Activated naive CD4-positive, alpha-beta T cell treated with anti-CD3 and anti-CD28 coated beads, Interleukin-2, amount 50 U/mL, for 24 hours (primary cell): Measurements from ENCODE around the gene INHA.

Experiments
- H3K27ac Mint-ChIP-seq: one replicate; pipeline ENCODE4 v1.8.0; 2021; ENCODE audit warnings: mild to moderate bottlenecking, mixed read lengths
- H3K27me3 Mint-ChIP-seq: one replicate; pipeline ENCODE4 v1.8.0; 2021; ENCODE audit warnings: mixed read lengths
- H3K36me3 Mint-ChIP-seq: one replicate; pipeline ENCODE4 v1.8.0; 2021; ENCODE audit warnings: mixed read lengths
- H3K4me1 Mint-ChIP-seq: one replicate; pipeline ENCODE4 v1.8.0; 2021; ENCODE audit warnings: mixed read lengths
- H3K4me3 Mint-ChIP-seq: one replicate; pipeline ENCODE4 v1.8.0; 2021; ENCODE audit warnings: mild to moderate bottlenecking, mixed read lengths
- H3K9me3 Mint-ChIP-seq: one replicate; pipeline ENCODE4 v1.8.0; 2021; ENCODE audit warnings: mixed read lengths

INHA gene

GRCh38 chr2:219537657-219538488 lies 34.2 kb upstream of the INHA start:
- Mint-ChIP-seq H3K4me1 (peaks cover 15% of the 10 kb centered on the region), H3K4me3 (no peak overlapping the region), H3K36me3 (peaks cover 2% of the 10 kb centered on the region), H3K9me3 (no peaks in the 10 kb centered on the region), H3K27me3 (no peaks in the 10 kb centered on the region), H3K27ac (no peak overlapping the region)

DNA sequence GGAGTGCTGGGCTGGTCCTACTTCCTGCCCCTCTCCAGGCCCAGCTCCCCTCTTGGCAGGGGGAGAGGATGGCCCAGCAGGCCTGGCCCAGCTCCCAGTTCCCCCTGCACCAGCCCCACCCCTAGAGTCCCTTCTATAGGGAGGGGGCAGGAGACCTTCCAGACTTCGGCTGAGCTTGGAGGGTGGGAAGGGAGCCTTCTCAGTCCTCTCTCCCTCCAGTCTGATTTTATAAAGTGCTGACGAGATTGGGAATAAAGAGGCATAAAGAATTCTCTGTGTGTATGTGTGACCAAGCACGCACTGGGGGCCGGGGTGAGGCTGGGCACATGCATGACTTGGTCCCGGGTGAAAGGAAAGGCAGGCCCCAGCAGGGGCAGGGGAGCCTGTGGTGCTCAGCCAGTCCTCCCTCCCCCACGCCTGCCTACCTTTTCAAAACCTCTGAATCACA lies 33.6 kb upstream of the INHA start:
- Mint-ChIP-seq H3K36me3 (peaks cover 2% of the 10 kb centered on the region), H3K27me3 (no peaks in the 10 kb centered on the region), H3K27ac (no peak overlapping the region), H3K9me3 (no peaks in the 10 kb centered on the region), H3K4me3 (no peak overlapping the region), H3K4me1 (peaks cover 15% of the 10 kb centered on the region)

DNA sequence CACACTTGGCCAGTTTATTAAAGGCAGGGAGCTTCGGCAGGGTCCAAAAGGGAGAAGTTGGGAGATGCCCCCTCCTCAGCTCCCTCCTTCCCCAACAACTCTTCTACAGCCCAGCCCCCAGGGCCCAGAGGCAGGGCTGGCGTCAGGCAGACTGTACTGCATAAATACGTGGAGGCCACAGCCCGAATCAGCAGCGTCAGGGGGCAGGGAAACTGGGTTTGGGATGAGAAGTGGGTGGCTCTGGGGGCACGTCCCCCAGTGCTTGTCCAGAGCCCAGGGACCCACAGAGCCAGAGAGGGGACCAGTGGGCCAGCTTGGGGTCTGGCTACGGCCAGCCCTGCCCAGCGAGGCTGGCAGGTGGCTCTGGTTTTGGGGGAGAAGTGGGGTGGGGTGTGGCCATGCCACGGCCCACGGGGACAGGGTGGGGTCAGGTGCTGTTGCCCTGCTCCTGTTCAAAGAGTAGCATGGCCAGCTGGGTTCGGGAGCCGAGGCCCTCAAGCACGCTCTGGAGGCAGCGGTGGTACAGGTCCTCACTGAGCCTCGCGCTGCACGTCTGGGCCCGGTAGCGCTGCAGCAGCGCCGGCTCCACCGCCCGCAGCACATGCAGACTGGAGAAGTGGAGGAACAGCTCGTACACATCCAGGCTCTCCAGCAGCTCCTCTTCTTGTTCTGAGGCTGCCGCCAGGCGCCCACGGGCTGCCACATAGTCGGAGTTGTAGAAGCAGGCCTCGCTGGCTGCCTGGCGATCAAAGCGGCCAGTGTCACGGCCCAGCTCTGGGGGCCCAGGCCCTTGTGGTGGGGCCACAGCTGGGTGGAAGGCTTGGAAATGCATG lies 32.9 kb upstream of the INHA start:
- H3K27ac Mint-ChIP-seq: no peak overlapping the region
- H3K4me3 Mint-ChIP-seq: no peak overlapping the region
- H3K36me3 Mint-ChIP-seq: peaks cover 2% of the 10 kb centered on the region
- no peaks in the 10 kb centered on the region for H3K27me3 Mint-ChIP-seq
- H3K4me1 Mint-ChIP-seq: peaks cover 16% of the 10 kb centered on the region
- H3K9me3 Mint-ChIP-seq: no peaks in the 10 kb centered on the region

DNA sequence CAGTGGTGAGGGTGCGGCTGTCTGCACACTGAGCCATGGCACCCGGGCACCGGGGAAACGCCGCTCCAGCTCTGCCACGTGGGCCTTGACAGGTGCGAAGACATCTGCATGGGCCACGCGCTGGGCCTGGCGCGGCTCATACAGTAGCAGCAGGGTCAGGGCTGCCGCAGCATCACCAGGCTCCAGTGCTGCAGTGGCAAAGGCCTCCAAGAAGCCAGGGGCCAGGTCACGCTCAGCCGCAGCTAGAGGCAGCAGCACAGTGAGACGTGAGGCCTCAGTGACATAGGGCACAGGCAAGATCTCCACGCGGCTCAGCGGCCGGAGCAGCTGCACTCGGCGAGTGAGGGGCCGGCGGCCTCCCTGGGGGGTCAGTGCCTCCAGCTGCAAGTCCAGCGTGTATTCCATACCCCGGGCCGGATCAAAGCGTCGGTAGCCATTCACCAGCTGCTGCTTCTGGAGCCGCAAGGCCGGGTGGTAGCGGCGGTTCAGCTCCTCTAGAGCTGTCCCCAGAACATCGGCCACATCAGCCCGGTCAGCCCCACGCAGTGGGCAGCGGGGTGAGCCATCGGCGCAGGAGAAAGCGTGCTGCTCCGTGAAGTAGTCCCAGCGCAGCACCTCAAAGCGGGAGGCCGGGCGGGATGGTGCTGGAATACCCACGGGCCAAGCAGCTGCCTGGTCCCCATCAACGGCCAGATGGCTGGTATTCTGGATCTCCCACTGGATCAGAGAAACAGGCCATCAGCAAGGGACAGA lies 32.0 kb upstream of the INHA start:
- H3K9me3 Mint-ChIP-seq: no peaks in the 10 kb centered on the region
- H3K27ac Mint-ChIP-seq: no peak overlapping the region
- H3K27me3 Mint-ChIP-seq: no peaks in the 10 kb centered on the region
- H3K4me3 Mint-ChIP-seq: no peak overlapping the region
- H3K36me3 Mint-ChIP-seq: peaks cover 2% of the 10 kb centered on the region
- H3K4me1 Mint-ChIP-seq: peaks cover 24% of the 10 kb centered on the region

- Mint-ChIP-seq H3K9me3 (no peaks in the 10 kb centered on the region), H3K4me1 (peaks cover 24% of the 10 kb centered on the region), H3K27me3 (no peaks in the 10 kb centered on the region), H3K4me3 (peak overlapping the region; percentile 15), H3K36me3 (peaks cover 2% of the 10 kb centered on the region), H3K27ac (no peak overlapping the region)
These were observed 31.2 kb upstream of the INHA start for GRCh38 chr2:219540784-219541504.

DNA sequence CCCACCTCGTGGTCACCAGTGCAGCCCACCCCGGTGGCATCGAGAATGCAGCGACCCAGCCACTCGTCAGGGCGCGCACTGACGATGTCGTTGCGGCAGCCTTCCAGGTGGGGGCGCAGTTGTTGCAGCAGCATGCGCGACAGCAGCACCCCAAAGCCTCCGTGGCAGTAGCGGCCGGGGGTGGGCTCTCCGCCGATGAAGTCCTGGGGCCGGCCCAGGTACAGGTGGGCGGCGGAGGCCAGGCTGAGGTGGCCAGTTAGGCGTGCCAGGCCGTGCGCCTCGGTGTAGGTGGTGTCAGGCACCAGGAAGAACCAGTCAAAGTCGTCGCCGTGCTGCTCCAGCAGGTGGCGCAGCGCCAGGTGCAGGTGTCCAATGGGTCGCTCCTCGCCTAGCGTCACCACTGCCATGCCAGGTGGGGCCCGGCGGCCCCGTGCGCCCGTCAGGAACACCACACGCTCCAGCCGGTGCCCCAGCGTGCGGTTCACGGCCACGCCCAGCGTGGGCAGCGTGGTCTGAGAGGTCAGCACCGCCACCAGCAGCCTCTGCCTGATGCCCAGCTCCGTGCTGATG lies 30.4 kb upstream of the INHA start:
- Mint-ChIP-seq H3K4me1 (peaks cover 24% of the 10 kb centered on the region), H3K36me3 (peaks cover 2% of the 10 kb centered on the region)

GRCh38 chr2:219542931-219543595 lies 29.0 kb upstream of the INHA start:
- H3K9me3 Mint-ChIP-seq: no peaks in the 10 kb centered on the region
- H3K4me3 Mint-ChIP-seq: peak overlapping the region; percentile 93
- H3K27ac Mint-ChIP-seq: peak overlapping the region; percentile 74
- peaks cover 2% of the 10 kb centered on the region for H3K36me3 Mint-ChIP-seq
- no peaks in the 10 kb centered on the region for H3K27me3 Mint-ChIP-seq
- H3K4me1 Mint-ChIP-seq: peaks cover 24% of the 10 kb centered on the region

More for the DNA sequence above, 30.4 kb upstream of the INHA start:
- Mint-ChIP-seq H3K27me3 (no peaks in the 10 kb centered on the region), H3K9me3 (no peaks in the 10 kb centered on the region), H3K27ac (no peak overlapping the region), H3K4me3 (peak overlapping the region; percentile 93)

GRCh38 chr2:219543596-219544358 lies 28.3 kb upstream of the INHA start, which contains the start of the genes CHPF and TMEM198:
TSS of gene CHPF (minus strand) at chr2:219543809. CDS start at chr2:219543538, 271 bp downstream.
TSS of gene TMEM198 (plus strand) at chr2:219544028. CDS start at chr2:219544728, 700 bp downstream.
- no peaks in the 10 kb centered on the region for H3K27me3 Mint-ChIP-seq
- peaks cover 2% of the 10 kb centered on the region for H3K36me3 Mint-ChIP-seq

DNA sequence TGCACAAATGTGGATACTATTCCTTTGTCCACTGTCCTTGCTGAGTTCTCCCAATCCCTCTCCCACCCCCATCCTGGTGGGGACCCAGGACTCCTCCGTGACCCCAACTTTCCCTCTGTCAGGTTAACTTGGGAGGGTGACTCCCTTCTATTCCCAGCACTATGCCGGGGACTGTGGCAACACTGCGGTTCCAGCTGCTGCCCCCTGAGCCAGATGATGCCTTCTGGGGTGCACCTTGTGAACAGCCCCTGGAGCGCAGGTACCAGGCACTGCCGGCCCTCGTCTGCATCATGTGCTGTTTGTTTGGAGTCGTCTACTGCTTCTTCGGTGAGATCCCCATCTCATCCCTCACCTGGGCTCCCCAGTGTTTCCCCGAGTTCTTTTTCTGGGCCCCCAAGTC lies 27.5 kb upstream of the INHA start:
- peak overlapping the region; percentile 96 for H3K27ac Mint-ChIP-seq
- H3K36me3 Mint-ChIP-seq: peaks cover 2% of the 10 kb centered on the region

More at GRCh38 chr2:219543596-219544358, 28.3 kb upstream of the INHA start, which contains the start of the genes CHPF and TMEM198:
- H3K27ac Mint-ChIP-seq: peak within 1 kb of the TSS; percentile 96
- peak within 1 kb of the TSS; percentile 93 for H3K4me3 Mint-ChIP-seq
- peaks cover 24% of the 10 kb centered on the region for H3K4me1 Mint-ChIP-seq
- no peaks in the 10 kb centered on the region for H3K9me3 Mint-ChIP-seq

DNA sequence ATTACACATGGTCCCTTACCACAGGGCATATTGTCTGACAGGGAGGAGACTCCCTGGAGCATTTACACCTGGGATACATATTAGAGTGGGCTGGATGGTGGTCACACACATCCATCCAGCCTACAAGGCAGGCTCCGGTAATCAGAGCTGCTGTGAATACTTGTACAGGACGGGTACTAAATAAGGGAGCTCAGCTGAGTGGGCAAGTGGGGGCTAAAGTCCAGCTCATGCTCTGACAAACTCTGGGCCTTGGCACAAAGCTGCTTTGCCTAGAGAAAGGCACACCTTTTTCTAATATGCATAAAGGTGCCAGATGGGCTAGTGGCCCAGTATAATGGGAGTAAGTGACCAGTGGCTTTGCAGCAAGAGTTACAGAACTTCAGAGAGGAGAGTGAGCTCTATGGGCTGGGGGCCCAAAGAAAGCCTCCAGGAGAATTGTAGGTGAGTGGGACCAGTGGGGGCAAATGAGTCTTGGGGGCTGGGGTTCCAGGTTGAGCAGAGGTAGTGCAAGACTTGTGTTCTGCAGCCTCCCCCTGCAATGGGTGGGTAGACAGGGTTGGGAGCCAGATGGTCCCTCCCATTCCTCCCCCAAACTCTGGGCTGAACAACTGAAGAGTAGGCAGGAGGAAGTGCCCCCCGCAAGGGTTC lies 26.7 kb upstream of the INHA start:
- H3K27me3 Mint-ChIP-seq: peaks cover 2% of the 10 kb centered on the region
- H3K36me3 Mint-ChIP-seq: peaks cover 2% of the 10 kb centered on the region
- peak overlapping the region; percentile 86 for H3K4me3 Mint-ChIP-seq
- H3K4me1 Mint-ChIP-seq: peaks cover 24% of the 10 kb centered on the region
- no peak overlapping the region for H3K27ac Mint-ChIP-seq
- no peaks in the 10 kb centered on the region for H3K9me3 Mint-ChIP-seq

More for the DNA sequence above, 27.5 kb upstream of the INHA start:
- Mint-ChIP-seq H3K9me3 (no peaks in the 10 kb centered on the region), H3K4me1 (peaks cover 24% of the 10 kb centered on the region), H3K27me3 (peaks cover 2% of the 10 kb centered on the region), H3K4me3 (peak overlapping the region; percentile 86)

- Mint-ChIP-seq H3K27me3 (peaks cover 4% of the 10 kb centered on the region), H3K27ac (no peak overlapping the region)
These were observed 26.2 kb upstream of the INHA start for GRCh38 chr2:219545943-219546352.

GRCh38 chr2:219547621-219548020 lies 24.5 kb upstream of the INHA start:
- Mint-ChIP-seq H3K36me3 (no peaks in the 10 kb centered on the region), H3K4me3 (no peak overlapping the region), H3K9me3 (no peaks in the 10 kb centered on the region), H3K27me3 (peaks cover 8% of the 10 kb centered on the region), H3K27ac (no peak overlapping the region), H3K4me1 (peaks cover 11% of the 10 kb centered on the region)

More at GRCh38 chr2:219545943-219546352, 26.2 kb upstream of the INHA start:
- Mint-ChIP-seq H3K4me3 (no peak overlapping the region), H3K36me3 (peaks cover 2% of the 10 kb centered on the region), H3K9me3 (no peaks in the 10 kb centered on the region), H3K4me1 (peaks cover 24% of the 10 kb centered on the region)

DNA sequence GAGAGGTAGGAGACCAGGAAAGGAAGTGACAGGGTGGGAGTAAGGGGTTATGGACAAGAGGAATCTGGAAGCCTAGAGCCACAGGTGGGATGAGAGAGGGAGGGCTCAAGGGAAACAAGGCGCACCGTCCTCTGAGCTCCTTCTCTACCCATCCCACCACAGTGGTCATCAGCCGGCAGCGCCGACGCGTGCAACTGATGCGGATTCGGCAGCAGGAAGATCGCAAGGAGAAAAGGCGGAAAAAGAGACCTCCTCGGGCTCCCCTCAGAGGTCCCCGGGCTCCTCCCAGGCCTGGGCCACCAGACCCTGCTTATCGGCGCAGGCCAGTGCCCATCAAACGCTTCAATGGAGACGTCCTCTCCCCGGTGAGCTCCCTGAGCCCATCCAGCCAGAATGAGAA lies 23.1 kb upstream of the INHA start:
- Mint-ChIP-seq H3K4me1 (peaks cover 9% of the 10 kb centered on the region), H3K4me3 (no peak overlapping the region), H3K27me3 (peaks cover 15% of the 10 kb centered on the region), H3K9me3 (no peaks in the 10 kb centered on the region), H3K36me3 (no peaks in the 10 kb centered on the region), H3K27ac (no peak overlapping the region)
